ENCODE data around the gene FAM72A.
"Not testable (repeated sequence)": the region's sequence is repeated elsewhere in the genome, so short reads cannot be mapped to it uniquely, and the experiment has no call there.

DNA sequence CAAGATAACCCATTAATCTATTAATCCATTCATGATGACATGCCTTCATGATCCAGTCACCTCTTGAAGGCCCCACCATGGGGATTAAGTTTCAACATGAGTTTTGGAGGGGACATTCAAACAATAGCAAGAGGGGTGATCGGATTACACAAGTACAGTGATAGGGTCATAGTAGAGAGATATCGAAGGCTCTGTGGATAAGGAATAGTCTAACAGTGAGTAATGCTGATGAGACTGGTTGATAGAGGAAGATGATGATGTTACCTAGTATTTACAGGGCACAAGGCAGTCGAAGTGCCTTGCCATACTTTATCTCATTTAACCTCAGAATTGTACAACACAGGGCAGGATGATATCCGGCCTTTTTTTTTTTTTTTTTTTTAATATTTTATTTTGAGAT, 18.9 kb upstream of the FAM72A start:
- TF ChIP-seq, protein P1, sequence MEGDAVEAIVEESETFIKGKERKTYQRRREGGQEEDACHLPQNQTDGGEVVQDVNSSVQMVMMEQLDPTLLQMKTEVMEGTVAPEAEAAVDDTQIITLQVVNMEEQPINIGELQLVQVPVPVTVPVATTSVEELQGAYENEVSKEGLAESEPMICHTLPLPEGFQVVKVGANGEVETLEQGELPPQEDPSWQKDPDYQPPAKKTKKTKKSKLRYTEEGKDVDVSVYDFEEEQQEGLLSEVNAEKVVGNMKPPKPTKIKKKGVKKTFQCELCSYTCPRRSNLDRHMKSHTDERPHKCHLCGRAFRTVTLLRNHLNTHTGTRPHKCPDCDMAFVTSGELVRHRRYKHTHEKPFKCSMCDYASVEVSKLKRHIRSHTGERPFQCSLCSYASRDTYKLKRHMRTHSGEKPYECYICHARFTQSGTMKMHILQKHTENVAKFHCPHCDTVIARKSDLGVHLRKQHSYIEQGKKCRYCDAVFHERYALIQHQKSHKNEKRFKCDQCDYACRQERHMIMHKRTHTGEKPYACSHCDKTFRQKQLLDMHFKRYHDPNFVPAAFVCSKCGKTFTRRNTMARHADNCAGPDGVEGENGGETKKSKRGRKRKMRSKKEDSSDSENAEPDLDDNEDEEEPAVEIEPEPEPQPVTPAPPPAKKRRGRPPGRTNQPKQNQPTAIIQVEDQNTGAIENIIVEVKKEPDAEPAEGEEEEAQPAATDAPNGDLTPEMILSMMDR (conservative IDR thresholded peaks at IDR 0.05), result not testable (repeated sequence)
- TF ChIP-seq ZFX (IDR thresholded peaks at IDR 0.05), result not testable (repeated sequence)
